Endothelial cell (in vitro differentiated cells): ENCODE data around the gene NBR1. TPM values are rescaled to one million over a fixed set of nuclear protein-coding genes. Genes with fewer than 3 reads are reported as not detected.

ENCODE experiments used
- DNase-seq: peaks from one replicate; pipeline ENCODE4 v3.0.0; 2021; ENCODE audit warnings: low spot score
- H3K27ac Mint-ChIP-seq: one replicate; pipeline ENCODE4 v1.8.0; 2021; ENCODE audit warnings: mixed read lengths, inconsistent platforms; ENCODE audit not compliant: unreplicated experiment
- H3K27me3 Mint-ChIP-seq: one replicate; pipeline ENCODE4 v1.8.0; 2021; ENCODE audit warnings: mild to moderate bottlenecking, moderate library complexity, mixed read lengths, inconsistent platforms; ENCODE audit not compliant: unreplicated experiment
- H3K36me3 Mint-ChIP-seq: one replicate; pipeline ENCODE4 v1.8.0; 2021; ENCODE audit warnings: mild to moderate bottlenecking, low read depth, mixed read lengths, inconsistent platforms; ENCODE audit not compliant: unreplicated experiment
- H3K4me1 Mint-ChIP-seq: one replicate; pipeline ENCODE4 v1.8.0; 2021; ENCODE audit warnings: mild to moderate bottlenecking, mixed read lengths, inconsistent platforms; ENCODE audit not compliant: unreplicated experiment
- H3K4me3 Mint-ChIP-seq: one replicate; pipeline ENCODE4 v1.8.0; 2021; ENCODE audit warnings: mild to moderate bottlenecking, mixed read lengths, inconsistent platforms; ENCODE audit not compliant: unreplicated experiment
- H3K9me3 Mint-ChIP-seq: one replicate; pipeline ENCODE4 v1.8.0; 2021; ENCODE audit warnings: mixed read lengths, inconsistent platforms; ENCODE audit not compliant: unreplicated experiment
- long read RNA-seq: library from polyadenylated mRNA; unstranded; transcript quantifications from one replicate; pipeline ENCODE4 v2.0.0, GENCODE V29; 2020; ENCODE audit not compliant: unreplicated experiment
- total RNA-seq: library from RNA; stranded (reverse); fragmentation: NEBNext Ultra II Directional; extraction: Animal tissue kit (Norgen Biotek cat#: 25700); gene quantifications from one replicate; pipeline ENCODE4 v1.2.1, GENCODE V29; 2021; ENCODE audit not compliant: unreplicated experiment
- TF ChIP-seq, protein P1 (sequence below): fragments of 200-600 bp; sonication (generic); IDR thresholded peaks from one replicate; pipeline ENCODE4 v1.5.0; 2021; ENCODE audit warnings: antibody characterized with exemption; ENCODE audit not compliant: unreplicated experiment

NBR1 gene, protein sequence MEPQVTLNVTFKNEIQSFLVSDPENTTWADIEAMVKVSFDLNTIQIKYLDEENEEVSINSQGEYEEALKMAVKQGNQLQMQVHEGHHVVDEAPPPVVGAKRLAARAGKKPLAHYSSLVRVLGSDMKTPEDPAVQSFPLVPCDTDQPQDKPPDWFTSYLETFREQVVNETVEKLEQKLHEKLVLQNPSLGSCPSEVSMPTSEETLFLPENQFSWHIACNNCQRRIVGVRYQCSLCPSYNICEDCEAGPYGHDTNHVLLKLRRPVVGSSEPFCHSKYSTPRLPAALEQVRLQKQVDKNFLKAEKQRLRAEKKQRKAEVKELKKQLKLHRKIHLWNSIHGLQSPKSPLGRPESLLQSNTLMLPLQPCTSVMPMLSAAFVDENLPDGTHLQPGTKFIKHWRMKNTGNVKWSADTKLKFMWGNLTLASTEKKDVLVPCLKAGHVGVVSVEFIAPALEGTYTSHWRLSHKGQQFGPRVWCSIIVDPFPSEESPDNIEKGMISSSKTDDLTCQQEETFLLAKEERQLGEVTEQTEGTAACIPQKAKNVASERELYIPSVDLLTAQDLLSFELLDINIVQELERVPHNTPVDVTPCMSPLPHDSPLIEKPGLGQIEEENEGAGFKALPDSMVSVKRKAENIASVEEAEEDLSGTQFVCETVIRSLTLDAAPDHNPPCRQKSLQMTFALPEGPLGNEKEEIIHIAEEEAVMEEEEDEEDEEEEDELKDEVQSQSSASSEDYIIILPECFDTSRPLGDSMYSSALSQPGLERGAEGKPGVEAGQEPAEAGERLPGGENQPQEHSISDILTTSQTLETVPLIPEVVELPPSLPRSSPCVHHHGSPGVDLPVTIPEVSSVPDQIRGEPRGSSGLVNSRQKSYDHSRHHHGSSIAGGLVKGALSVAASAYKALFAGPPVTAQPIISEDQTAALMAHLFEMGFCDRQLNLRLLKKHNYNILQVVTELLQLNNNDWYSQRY
- total RNA-seq, result 74.9 TPM
- long read RNA-seq, partial matches to known transcripts, result 8 of 28 reads
- long read RNA-seq, other reads (novel, unspliced or antisense), result 20 of 28 reads

- TF ChIP-seq, protein P1, sequence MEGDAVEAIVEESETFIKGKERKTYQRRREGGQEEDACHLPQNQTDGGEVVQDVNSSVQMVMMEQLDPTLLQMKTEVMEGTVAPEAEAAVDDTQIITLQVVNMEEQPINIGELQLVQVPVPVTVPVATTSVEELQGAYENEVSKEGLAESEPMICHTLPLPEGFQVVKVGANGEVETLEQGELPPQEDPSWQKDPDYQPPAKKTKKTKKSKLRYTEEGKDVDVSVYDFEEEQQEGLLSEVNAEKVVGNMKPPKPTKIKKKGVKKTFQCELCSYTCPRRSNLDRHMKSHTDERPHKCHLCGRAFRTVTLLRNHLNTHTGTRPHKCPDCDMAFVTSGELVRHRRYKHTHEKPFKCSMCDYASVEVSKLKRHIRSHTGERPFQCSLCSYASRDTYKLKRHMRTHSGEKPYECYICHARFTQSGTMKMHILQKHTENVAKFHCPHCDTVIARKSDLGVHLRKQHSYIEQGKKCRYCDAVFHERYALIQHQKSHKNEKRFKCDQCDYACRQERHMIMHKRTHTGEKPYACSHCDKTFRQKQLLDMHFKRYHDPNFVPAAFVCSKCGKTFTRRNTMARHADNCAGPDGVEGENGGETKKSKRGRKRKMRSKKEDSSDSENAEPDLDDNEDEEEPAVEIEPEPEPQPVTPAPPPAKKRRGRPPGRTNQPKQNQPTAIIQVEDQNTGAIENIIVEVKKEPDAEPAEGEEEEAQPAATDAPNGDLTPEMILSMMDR, result no peak
- peak; percentile 91 for DNase-seq
- H3K4me1 Mint-ChIP-seq, result peaks cover 37% of the 10 kb centered on the region
- no peak within 1 kb of the TSS for H3K27ac Mint-ChIP-seq
- peaks cover 3% of the 10 kb centered on the region for H3K27me3 Mint-ChIP-seq
- no peaks in the 10 kb centered on the region for H3K9me3 Mint-ChIP-seq
- no peak within 1 kb of the TSS for H3K4me3 Mint-ChIP-seq
- no peaks in the 10 kb centered on the region for H3K36me3 Mint-ChIP-seq
These were observed at the start of gene NBR1 for GRCh38 chr17:43170766-43171585. TSS of gene NBR1 (plus strand) at chr17:43171214. CDS start at chr17:43175800, 4,586 bp downstream.

DNA sequence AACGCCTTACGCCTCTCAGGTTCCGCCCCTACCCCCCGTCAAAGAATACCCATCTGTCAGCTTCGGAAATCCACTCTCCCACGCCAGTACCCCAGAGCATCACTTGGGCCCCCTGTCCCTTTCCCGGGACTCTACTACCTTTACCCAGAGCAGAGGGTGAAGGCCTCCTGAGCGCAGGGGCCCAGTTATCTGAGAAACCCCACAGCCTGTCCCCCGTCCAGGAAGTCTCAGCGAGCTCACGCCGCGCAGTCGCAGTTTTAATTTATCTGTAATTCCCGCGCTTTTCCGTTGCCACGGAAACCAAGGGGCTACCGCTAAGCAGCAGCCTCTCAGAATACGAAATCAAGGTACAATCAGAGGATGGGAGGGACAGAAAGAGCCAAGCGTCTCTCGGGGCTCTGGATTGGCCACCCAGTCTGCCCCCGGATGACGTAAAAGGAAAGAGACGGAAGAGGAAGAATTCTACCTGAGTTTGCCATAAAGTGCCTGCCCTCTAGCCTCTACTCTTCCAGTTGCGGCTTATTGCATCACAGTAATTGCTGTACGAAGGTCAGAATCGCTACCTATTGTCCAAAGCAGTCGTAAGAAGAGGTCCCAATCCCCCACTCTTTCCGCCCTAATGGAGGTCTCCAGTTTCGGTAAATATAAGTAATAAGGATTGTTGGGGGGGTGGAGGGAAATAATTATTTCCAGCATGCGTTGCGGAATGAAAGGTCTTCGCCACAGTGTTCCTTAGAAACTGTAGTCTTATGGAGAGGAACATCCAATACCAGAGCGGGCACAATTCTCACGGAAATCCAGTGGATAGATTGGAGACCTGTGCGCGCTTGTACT, 45.7 kb upstream of the NBR1 start, which contains the start of gene BRCA1:
TSS of gene BRCA1 (minus strand) at position 232 of the 834 bp plus-strand sequence. CDS start 1,268 bp downstream, outside the sequence.
- DNase-seq, result peak; percentile 87
- no peaks in the 10 kb centered on the region for H3K9me3 Mint-ChIP-seq
- peaks cover 9% of the 10 kb centered on the region for H3K27me3 Mint-ChIP-seq
- H3K4me3 Mint-ChIP-seq, result peak within 1 kb of the TSS; percentile 92
- TF ChIP-seq, protein P1, result no peak
- peaks cover 21% of the 10 kb centered on the region for H3K4me1 Mint-ChIP-seq
- H3K36me3 Mint-ChIP-seq, result peaks cover 9% of the 10 kb centered on the region
- peak within 1 kb of the TSS; percentile 93 for H3K27ac Mint-ChIP-seq

DNA sequence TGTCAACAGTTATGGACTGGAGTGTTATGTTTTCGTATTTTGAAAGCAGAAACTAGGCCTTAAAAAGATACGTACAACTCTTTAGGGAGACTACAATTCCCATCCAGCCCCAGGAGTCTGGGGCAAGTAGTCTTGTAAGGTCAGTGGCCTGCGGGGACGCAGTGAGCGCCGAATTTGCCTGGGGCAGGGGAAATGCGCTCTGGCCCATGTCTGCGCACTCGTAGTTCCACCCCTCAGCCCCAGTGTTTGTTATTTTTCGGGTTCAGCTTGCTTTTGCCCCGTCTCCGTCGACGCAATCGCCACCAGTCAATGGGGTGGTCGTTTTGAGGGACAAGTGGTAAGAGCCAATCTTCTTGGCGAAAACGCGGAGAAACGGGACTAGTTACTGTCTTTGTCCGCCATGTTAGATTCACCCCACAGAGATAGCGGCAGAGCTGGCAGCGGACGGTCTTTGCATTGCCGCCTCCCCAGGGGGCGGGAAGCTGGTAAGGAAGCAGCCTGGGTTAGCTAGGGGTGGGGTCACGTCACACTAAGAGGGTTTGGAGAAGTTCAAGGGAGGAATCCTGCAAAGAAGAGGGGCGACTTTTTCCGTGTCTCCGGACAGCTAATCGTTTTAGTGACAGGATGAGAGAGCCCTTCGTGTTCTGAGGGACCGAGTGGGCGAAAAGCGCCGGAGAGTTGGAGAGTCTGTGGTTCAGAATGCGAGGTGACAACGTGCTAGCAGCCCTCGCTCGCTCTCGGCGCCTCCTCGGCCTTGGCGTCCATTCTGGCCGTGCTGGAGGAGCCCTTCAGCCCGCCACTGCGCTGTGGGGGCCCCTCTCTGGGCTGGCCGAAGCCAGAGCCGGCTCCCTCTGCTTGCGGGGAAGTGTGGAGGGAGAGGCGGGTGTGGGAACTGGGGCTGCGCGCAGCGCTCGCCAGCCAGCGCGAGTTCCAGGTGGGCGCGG, 44.8 kb upstream of the NBR1 start:
- Mint-ChIP-seq H3K27ac (peak overlapping the region; percentile 93), H3K9me3 (no peaks in the 10 kb centered on the region), H3K36me3 (peaks cover 9% of the 10 kb centered on the region), H3K4me1 (peaks cover 21% of the 10 kb centered on the region), H3K4me3 (peak overlapping the region; percentile 92), H3K27me3 (peaks cover 9% of the 10 kb centered on the region)
- no peak for DNase-seq
- TF ChIP-seq, protein P1, result no peak
